Fibroblast of skin of scalp (primary cell): ENCODE measurements around the gene HOXA11.
A peak's percentile ranks its signal among the peaks of the same experiment; 100 is the strongest.

Source experiments
- DNase-seq: peaks from one replicate; pipeline ENCODE4 v3.0.0-alpha.2; 2013

Gene HOXA11

DNA sequence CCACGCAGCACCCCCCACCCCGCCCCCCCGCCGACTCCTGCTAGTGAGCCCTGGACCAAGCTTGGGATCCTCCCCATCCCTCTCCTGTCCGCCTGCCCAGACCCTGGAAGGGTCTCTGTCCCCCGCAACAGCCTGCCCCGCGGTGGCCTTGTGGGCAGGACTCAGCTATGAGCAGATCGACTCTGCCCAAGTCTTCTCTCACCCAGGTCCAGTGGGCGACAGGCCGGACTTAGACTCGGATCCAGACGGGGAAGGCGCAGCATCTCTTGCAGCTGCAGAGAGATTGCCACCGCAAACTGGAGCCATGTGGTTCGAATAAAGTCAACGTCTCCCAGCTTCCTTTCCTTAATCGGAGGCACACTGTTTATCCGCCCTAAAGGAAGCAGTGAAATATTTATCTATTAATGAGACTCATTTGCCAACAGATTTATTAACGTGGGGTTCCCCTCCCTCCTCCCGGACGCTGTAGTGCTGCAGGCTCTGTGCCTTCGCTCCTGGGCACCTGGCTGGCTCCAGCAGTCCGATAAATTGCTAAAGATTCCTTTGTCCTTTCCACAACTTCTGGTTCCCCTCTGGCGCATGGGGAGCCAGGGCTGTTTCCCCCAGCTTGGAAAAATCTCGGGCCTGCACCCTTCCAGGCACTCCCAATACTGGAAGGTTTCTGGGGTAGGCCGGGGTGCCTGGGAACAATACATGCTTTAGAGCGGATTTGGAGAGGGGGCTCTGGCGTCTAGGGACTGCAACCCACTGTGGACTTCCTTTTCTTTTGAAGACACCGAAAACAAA, 27.9 kb downstream of the HOXA11 start:
- DNase-seq: no peak

DNA sequence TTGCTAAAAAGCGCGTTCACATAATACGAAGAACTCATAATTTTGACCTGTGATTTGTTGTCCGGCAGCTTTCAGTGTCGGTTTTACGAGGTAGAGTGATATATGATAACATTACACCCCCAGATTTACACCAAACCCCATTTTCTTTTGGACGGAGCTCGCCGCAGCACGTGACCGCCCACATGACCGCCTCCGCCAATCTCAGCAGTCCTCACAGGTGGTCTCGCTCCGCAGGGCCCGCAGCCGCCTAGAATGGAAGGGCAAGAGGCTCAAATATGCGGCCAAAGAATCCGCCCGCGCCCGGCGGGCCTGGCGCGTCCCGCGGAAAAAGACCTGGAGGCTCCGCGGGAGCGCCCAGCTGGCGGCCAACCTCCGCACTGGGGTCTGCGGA, 28.5 kb downstream of the HOXA11 start, which contains the start of gene HOXA7:
Gene HOXA7 (minus strand): TSS at position 168 of the 391 bp plus-strand sequence. CDS start 130 bp downstream, at position 38.
- no peak for DNase-seq

DNA sequence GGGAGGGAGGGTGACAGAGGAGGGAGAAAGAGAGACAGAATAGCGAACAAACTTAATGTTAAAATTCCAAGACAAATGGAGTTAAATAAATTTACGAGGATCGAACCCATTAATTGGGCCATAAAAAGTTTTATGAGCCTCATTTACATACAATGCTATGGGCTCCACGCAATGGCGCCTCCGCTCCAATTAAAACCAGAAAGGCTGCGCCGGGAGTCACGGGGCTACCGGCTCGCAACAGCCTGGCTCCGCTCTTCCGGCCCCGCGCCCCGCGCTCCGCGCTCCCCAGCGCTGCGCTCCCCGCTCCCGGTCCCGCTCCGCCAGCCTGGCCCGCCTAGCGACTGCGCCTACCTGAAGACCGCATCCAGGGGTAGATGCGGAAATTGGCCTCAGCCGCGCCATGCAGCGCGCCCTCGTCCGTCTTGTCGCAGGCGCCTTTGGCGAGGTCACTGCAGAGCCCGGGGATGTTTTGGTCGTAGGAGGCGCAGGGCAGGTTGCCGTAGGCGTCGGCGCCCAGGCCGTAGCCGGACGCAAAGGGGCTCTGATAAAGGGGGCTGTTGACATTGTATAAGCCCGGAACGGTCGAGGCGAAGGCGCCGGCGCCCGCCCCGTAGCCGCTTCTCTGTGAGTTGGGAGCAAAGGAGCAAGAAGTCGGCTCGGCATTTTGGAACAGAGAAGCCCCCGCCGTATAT, 29.1 kb downstream of the HOXA11 start:
- no peak for DNase-seq

DNA sequence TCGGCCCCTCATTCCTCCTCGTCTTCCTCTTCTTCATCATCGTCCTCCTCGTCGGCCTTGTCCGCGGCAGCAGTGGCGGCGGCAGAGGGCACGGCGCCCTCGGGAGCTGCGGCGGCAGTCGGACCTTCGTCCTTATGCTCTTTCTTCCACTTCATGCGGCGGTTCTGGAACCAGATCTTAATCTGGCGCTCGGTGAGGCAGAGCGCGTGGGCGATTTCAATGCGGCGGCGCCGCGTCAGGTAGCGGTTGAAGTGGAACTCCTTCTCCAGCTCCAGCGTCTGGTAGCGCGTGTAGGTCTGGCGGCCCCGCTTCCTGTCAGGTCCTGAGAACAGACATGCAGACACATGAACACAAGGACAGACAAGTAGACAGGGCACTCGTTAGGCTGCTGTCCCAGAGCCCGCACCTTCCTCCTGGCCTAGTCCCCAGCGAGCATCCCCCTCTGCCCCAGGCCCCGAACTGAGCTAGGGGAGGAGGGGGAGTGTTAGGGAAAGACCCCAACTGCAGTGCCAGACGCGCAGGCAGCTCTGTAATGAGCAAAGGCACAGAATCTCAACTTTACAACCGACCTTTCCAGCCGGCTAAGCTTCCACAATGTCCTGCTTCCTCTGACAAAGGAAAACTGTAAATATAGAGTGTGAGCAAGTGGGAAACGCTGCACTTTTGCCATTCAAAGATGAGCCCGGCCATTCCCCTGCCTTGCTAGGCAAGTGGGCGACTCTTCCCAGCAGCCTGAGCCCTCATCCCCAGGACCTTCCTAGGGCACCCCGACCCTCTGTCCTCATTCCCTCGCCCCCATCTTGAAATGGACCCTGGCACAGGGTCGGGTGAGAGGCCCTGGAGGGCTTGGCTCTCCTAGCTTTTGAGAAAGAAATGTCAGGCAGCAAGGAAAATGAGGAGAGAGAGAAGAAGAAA, 29.9 kb downstream of the HOXA11 start:
- no peak for DNase-seq

DNA sequence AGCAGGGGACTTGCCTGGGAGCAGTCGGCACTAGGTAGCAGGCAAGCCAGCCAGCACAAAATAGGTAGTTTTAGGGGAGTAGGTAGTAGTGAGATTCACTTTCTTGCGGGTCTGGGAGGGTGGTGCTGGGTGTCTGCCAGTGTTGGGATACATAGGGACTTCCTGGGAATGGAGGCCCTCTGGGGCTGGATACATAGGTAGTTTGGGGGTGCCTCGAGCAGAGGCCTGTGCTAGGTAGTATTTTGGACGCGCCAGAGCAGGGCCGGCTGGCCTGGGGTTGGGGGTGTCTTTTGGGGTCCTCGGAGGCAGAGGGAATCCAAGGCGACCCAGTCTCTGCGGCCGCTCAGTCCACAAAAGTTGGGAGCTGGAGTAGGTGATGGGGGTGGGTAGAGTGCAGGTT, 30.7 kb downstream of the HOXA11 start:
- DNase-seq: no peak

DNA sequence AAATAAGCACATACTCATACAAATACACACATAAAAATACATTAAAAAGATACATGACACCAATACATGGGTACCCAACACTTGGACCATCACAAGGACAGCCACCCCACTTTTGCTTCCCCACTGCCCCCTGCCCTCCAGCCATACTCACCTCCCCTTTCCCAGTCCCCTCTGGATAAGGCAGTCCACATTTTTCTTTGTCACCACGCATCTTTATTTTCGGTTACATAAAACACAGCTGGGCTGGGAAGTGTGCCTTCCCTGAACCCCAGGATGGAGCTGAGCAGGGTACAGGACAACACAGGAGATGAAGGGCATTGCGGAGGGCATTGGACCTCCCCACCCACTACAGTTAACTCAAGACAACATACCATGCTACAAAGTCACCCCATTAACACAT, 31.5 kb downstream of the HOXA11 start:
- no peak for DNase-seq

DNA sequence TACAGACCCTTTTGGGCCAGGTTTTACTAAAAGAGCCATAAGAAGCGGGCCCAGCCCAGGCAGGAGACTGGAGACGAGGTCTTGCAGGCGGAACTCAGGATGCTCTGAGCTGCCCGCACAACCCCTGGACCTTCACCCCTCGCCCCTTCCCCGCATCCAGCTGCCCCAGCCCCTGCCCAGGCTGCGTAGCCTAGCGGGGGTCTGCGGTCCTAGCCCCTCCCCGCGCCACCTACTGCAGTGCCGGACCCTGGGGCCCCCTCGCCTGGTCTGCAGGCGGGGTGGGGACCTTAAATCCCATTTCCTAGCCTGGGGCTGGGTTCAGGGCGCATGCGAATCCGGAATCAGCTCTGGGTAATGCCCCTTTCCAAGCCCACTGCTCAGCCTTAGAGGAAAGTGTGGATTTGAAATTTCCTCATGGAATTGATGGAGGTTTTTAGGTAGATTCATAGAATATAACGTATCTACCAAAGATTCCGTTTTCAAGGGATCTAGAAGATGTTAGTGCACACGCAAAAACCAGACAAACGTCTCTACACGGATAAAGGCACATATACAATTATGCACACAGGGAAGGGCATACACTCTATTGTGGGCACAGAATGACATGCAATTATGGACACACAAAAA, 32.1 kb downstream of the HOXA11 start:
- no peak for DNase-seq

GRCh38 chr7:27151931-27152815, 32.9 kb downstream of the HOXA11 start, which contains the start of gene HOXA3:
TSS of gene HOXA3 (minus strand) at chr7:27152583. CDS start at chr7:27110640, 41,943 bp downstream.
- DNase-seq: no peak

GRCh38 chr7:27151341-27151930, 33.6 kb downstream of the HOXA11 start:
- DNase-seq: no peak

DNA sequence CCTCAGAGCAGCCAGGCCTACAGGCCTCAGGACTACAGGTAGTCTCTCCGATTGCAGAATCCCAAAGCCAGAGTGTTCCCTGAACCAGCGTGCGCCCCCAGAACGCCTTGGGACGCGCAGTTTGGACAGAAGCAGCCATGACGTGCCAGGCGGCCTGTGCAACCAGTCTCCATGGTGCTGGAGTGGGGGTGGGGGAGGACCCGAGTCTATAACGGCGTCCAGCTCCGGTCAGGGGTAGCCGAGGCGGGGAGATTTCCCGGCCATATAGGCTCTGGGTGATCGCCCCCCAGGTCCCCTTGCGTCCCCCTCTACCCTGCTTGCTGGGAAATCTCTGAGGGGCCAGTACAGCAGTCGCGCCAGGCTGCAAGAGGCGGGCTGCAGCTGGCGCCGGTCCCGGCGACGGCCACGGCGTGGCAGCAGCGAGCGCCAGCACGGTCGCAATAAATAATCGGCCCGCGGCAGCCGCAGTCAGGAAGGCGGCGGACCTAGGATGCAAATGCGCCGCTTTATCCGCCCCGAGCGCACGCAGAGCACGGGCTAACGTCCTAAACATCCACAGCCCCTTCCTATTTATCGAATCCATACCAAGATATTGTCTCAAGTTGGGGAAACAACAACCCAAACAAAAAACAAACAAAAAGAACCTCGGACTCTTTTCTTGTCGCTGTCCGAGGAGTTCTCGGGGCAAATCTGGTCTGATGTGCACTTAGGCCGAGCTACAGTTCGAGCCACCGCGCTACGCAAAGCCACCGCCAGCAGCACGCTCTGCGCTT, 34.3 kb downstream of the HOXA11 start:
- DNase-seq: peak; percentile 50

DNA sequence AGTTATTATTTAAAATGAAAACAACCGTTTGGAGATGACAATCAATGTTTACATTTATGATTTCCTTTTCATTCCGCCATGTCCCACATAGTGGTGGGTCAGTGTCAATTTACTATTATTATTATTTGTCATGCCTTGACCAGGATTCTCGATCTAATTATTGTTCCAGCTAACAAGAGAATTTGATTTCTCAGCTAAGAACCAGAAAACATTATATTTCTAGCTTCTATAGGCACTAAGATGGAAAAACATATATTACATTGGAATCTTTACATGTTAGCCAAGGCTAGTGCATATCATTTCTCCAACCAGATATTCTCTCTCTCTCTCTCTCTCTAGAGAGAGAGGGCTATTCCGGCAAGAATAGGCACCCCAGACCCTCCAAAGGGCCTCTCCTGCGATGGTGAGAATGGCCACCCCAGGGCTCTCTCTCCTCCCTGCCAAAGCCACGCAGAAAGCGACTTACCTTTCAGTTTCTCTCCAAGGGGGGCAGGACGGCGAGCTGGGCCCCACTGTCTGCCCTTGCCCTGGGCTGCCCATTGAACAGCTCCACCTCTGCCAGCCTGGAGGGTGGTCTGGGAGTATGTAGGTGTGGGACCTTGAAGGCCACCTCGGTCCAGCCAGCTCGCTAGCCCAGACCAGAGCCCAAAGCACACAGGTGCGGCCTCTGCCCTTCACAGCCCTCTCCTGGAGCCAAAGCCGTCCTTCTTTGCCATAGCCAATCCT, 35.0 kb downstream of the HOXA11 start:
- no peak for DNase-seq

DNA sequence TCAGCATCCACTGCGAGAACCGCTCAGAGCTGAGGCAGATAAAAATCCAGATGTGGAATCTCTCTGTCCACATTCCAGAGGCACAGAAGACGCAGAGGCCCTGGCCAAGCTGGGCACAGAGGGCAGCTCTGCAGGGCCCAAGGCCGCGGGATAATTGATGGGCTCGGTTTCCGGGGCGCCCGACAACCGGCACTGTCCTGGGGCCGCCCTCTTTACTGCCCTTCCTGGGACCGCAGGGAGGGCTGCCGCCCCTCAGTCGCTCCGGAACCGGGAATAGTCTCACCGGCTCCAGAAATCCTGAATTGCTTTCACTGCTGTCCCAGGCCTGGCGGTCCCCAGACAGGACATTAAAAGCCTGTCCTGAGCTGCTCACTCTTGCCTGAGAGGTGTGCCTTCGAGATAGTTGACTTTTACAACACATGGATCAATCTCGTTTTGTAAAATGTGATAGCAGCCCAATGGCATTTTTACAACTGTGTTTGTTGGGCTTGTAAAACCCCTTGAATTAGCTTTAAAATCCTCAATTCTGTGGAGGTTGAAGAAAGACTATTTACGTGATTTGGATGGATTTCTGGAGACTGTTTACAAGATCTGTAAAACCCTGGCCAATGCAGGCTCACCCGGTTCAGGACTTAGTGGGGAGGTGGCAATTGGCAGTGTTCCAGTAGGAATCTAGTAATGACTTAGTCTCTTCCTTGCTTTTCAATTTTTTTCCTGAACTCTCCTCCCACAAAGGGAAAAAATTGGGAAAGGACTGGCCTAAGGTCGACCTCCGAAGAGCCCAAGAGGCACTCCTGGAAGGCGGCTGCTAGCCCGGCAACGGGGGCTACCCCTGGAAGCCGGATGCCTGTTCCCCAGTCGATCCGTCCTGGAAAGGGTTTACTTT, 36.0 kb downstream of the HOXA11 start:
- DNase-seq: no peak

DNA sequence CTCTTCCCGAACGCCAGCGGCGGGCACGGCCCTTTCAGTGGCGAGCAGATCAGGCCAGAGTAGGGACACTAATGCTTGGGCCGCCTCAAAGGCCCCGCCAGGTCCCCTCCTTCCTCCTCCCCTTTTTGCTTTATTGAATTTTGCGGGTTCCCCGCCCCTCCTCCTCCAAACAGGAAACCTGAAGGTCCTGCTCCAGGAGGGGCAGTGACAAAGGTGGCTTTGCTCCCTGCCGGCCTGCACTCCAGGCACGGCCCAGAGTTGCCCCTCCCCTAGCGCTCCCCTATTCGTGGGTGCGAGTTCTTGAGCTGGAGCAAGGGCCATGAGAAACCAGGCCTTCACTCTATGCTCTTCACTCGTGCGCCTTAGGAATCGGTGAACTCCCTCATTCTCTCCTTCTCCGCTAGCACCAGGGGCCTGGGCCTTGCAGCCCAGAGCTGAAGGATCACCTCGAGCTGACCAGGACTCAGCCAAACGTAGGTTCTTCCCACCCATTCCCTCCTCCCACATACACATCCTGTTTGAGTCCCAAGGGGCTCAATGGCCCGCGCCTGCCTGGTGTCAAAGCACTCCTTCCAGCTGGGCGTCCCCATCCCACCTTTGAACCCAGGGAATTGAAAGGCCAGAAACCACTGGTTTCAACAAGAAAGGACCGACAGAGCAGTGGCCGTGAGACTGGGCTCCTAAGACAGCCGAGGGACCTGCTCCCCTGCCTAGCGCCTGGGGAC, 36.8 kb downstream of the HOXA11 start:
- DNase-seq: no peak

DNA sequence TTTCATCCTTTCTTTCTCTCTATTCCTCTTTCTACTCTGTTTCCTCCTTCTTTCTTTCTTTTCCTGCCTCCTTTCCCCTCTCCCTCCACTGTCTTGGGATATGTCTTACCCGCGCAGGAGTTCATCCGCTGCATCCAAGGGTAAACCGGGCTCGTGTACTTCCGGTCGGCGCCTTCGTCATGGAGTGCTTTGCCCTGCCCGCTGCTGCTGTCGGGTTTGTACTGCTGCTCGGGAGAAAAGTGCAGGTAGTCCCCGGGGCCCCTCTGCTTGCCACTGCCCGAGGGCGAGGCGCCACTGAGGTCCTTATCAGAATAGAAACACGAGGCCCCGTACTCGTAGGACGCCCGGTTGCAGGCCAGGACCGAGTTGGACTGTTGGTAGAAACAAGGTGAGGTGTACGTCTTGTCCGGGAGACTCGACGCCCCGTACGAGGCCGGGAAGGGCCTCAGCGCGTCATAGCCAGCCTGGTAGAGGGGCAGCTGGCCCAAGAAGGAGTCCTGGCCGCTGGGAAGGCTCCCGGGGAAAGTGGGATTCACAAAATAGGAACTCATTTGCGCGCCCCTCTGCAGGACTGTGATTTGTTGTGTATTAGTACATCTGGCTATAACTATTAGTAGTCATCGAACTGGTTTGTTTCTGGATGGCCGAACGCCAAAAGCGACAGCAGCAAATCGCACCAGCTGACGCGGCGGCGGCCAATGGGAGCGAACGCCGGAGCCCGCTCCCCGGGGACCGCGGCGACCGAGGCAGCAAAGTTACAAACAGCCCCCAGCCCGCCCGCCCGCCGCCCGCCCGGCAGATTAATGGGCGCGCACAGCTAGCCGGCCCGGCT, 37.6 kb downstream of the HOXA11 start, which contains the start of gene HOXA6:
Gene HOXA6 (minus strand): TSS at position 576 of the 832 bp plus-strand sequence. CDS start 25 bp downstream, at position 551.
- no peak for DNase-seq

GRCh38 chr7:27146491-27147198, 38.4 kb downstream of the HOXA11 start:
- DNase-seq: no peak

- DNase-seq: no peak
These were observed 39.1 kb downstream of the HOXA11 start for GRCh38 chr7:27145914-27146412.
